Chondrocyte (in vitro differentiated cells): Measurements from ENCODE around the gene SSNA1. TPM values are rescaled to one million over a fixed set of nuclear protein-coding genes. Genes with fewer than 3 reads are reported as not detected.

Experiments used
- DNase-seq: peaks from one replicate; pipeline ENCODE4 v3.0.0; 2021; ENCODE audit warnings: mixed read lengths, low spot score
- H3K27ac Mint-ChIP-seq: one replicate; pipeline ENCODE4 v1.8.0; 2021; ENCODE audit warnings: mild to moderate bottlenecking, moderate library complexity, mixed read lengths; ENCODE audit not compliant: unreplicated experiment
- H3K27me3 Mint-ChIP-seq: 2 replicates; pipeline ENCODE4 v1.8.0; 2021; ENCODE audit warnings: low read depth, mixed read lengths
- H3K36me3 Mint-ChIP-seq: 2 replicates; pipeline ENCODE4 v1.8.0; 2021; ENCODE audit warnings: low read depth, mixed read lengths
- H3K4me1 Mint-ChIP-seq: 2 replicates; pipeline ENCODE4 v1.8.0; 2021; ENCODE audit warnings: low read depth, mild to moderate bottlenecking, mixed read lengths
- H3K4me3 Mint-ChIP-seq: one replicate; pipeline ENCODE4 v1.8.0; 2021; ENCODE audit warnings: mild to moderate bottlenecking, moderate library complexity, mixed read lengths; ENCODE audit not compliant: unreplicated experiment
- H3K9me3 Mint-ChIP-seq: 2 replicates; pipeline ENCODE4 v1.8.0; 2021; ENCODE audit warnings: low read depth, mixed read lengths
- total RNA-seq: library from RNA; stranded (reverse); gene quantifications from 3 replicates; pipeline ENCODE4 v1.2.1, GENCODE V29; 2021
- TF ChIP-seq, protein P1 (sequence below): fragments of 200-600 bp; sonication (generic); IDR thresholded peaks from 2 replicates; pipeline ENCODE4 v1.5.0; 2021; ENCODE audit warnings: antibody characterized with exemption, mild to moderate bottlenecking, moderate library complexity

SSNA1 gene
- total RNA-seq, 1 donor from 2014 or later = 55.5 TPM

DNA sequence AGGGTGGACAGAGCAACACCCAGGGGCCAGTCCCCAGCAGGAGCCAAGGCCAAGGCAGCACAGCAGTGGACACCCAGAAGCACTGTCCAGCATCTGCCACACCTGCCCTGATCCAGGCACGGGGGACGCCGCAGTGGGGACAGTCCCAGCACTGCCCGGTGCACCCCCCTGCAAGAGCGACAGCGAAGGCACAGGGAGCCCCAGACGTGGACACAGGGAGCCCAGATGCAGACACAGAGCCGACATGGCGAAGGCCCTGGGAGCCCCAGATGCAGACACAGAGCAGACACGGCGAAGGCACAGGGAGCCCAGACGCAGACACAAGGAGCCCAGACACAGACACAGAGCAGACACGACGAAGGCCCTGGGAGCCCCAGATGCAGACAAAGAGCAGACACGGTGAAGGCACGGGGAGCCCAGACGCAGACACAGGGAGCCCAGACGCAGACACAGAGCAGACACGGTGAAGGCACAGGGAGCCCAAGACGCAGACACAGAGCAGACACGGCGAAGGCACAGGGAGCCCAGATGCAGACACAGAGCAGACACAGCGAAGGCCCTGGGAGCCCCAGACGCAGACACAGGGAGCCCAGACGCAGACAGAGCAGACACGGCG, 4.4 kb upstream of the SSNA1 start:
- Mint-ChIP-seq H3K36me3 (peaks cover 17% of the 10 kb centered on the region), H3K27me3 (no peaks in the 10 kb centered on the region), H3K4me1 (peaks cover 22% of the 10 kb centered on the region), H3K9me3 (no peaks in the 10 kb centered on the region), H3K4me3 (no peak overlapping the region), H3K27ac (no peak overlapping the region)
- no peak for DNase-seq
- TF ChIP-seq, protein P1, sequence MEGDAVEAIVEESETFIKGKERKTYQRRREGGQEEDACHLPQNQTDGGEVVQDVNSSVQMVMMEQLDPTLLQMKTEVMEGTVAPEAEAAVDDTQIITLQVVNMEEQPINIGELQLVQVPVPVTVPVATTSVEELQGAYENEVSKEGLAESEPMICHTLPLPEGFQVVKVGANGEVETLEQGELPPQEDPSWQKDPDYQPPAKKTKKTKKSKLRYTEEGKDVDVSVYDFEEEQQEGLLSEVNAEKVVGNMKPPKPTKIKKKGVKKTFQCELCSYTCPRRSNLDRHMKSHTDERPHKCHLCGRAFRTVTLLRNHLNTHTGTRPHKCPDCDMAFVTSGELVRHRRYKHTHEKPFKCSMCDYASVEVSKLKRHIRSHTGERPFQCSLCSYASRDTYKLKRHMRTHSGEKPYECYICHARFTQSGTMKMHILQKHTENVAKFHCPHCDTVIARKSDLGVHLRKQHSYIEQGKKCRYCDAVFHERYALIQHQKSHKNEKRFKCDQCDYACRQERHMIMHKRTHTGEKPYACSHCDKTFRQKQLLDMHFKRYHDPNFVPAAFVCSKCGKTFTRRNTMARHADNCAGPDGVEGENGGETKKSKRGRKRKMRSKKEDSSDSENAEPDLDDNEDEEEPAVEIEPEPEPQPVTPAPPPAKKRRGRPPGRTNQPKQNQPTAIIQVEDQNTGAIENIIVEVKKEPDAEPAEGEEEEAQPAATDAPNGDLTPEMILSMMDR = no peak

DNA sequence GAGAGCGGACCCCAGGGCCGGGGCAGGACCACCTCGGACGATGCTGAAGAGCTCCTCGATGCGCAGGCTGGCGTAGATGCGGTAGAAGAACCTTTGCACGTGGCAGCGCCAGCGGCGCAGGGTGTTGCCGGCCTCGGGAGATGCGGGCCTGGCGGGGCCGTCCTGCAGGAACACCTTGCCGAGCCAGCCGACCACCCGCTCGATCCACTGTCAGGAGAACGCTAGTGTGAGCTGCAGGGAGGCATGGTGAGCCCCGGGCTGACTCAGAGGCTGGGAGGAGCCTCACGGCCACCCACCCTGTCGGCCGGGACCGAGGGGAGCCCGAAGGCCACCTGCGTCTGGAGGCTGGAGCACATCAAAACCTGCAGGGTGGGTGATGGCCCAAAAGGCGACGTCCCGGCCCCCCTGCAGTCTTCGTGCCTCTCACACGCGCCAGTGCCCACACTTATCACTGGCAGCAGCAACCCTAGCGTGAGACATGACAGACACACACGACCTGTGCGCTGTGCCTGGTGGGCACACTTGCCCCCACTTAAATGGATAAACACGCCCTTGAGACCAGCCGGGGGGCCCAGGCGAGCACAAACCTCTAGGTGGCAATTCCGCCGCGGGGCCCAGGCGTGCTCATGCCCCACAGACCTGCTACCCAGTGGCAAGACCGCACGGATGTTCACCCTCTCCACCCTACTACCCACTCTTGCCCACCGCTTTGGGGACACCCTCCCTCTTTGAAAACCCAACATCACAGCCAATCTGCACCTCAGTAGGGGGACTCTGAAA, 3.4 kb upstream of the SSNA1 start:
- H3K27ac Mint-ChIP-seq = no peak overlapping the region
- H3K4me1 Mint-ChIP-seq = peaks cover 29% of the 10 kb centered on the region
- no peak overlapping the region for H3K4me3 Mint-ChIP-seq
- TF ChIP-seq, protein P1 = no peak
- no peaks in the 10 kb centered on the region for H3K27me3 Mint-ChIP-seq
- peaks cover 11% of the 10 kb centered on the region for H3K36me3 Mint-ChIP-seq
- no peak for DNase-seq
- no peaks in the 10 kb centered on the region for H3K9me3 Mint-ChIP-seq

DNA sequence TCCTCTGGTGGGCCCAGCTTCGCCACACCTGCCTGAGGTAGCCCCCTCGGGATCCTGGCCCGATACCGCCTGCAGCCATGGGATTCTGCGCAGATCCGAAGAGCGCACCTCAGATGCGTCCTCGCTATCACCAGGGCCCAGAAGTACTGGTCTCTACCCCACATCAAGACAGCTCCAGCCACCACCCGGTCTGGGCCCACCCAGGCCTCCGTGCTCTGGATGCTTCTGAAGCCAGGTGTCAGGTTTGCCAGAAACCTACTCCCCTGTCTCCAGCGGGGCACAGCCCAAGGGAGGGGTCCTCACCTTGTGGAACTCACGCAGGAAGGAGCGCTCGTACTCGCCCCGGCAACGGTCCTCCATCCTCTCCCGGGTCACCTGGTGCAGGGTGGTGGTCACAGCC, 2.6 kb upstream of the SSNA1 start:
- Mint-ChIP-seq H3K9me3 (no peaks in the 10 kb centered on the region), H3K4me3 (no peak overlapping the region), H3K4me1 (peaks cover 34% of the 10 kb centered on the region), H3K27ac (no peak overlapping the region), H3K36me3 (peaks cover 12% of the 10 kb centered on the region), H3K27me3 (no peaks in the 10 kb centered on the region)
- TF ChIP-seq, protein P1 = no peak
- DNase-seq = no peak

DNA sequence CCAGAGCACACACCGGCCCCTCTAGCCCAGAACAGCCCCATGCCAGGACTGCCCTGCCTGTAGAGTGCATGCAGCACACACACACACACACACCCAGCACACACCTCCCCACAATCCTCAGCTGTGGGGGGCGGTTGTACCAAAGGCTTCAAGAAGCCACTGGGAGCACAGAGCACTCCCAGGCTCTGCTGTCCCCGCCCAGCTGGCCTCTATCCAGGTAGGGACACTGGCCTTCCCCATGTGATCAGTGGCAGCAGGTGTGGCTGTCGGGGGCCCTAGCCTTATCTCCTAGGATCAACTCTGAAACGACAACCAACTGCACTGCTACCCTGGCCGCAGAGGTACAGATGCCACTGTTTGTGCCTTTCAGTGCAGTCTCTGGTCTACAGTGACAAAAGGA, 2.1 kb upstream of the SSNA1 start:
- no peak for DNase-seq
- TF ChIP-seq, protein P1 = no peak
- peak overlapping the region; percentile 85 for H3K4me3 Mint-ChIP-seq
- no peaks in the 10 kb centered on the region for H3K9me3 Mint-ChIP-seq
- peaks cover 12% of the 10 kb centered on the region for H3K36me3 Mint-ChIP-seq
- H3K27ac Mint-ChIP-seq = no peak overlapping the region
- H3K27me3 Mint-ChIP-seq = no peaks in the 10 kb centered on the region
- H3K4me1 Mint-ChIP-seq = peaks cover 36% of the 10 kb centered on the region

DNA sequence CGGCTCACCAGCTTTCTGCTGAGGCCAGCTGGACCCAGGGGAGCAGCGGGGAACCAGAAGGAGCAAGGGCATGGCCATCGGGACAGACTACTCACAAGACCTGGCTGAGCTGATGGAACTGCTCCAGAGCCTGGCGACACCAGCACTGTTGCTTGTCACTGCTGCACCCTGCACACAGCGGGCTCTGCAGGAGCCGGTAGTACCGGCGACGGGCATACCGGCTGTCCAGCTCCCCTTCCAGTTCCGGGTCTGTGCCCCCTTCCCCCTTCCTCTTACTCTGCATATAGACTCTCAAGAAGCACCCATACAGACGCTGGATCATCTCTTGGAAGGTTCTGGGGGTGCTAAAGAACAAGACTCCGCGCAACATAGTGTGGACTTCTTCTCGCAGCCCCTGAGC, 1.1 kb upstream of the SSNA1 start:
- H3K27me3 Mint-ChIP-seq = no peaks in the 10 kb centered on the region
- peaks cover 36% of the 10 kb centered on the region for H3K4me1 Mint-ChIP-seq
- peak overlapping the region; percentile 63 for H3K27ac Mint-ChIP-seq
- peaks cover 8% of the 10 kb centered on the region for H3K36me3 Mint-ChIP-seq
- H3K4me3 Mint-ChIP-seq = peak overlapping the region; percentile 85
- TF ChIP-seq, protein P1 = no peak
- H3K9me3 Mint-ChIP-seq = no peaks in the 10 kb centered on the region
- no peak for DNase-seq
